NCI-H1092 (cell line): ENCODE measurements around the gene NBEAL2.

Experiments used
- DNase-seq: peaks from one replicate; lab custom pipeline; 2025; lab: John Stamatoyannopoulos, UW

Gene NBEAL2

DNA sequence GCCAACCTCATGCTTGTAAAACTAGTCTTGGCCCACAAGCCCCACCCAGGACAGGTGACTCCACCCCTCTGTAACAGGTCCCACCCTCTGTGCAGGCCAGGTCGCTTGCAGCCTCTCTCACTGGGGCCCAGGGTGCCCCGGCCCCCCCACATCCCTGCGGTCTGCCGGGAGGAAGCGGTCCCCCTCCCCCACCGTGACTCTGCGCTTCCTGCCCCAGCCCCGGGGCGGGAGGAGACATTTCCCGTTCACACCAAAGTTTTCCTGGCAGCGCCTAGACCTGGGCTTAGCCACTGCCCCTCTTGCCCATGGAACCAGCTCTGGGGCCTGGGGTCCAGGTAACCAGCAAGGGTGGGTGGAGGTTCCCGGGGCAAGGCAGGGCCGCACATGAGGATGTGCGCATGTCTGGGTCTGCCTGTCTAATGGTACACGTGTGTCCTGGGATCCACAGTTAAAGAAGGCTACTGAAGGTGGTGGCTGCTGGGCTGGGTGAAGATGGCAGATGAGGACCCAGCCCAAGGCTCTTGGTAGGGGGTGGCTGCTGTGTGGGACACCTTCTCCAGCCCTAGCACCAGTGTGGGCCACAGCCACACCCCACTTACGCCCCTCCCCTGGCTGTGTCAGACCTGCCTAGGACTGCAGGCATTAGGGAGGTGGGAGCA is 8.4 kb downstream of the NBEAL2 start:
- DNase-seq, result no peak

DNA sequence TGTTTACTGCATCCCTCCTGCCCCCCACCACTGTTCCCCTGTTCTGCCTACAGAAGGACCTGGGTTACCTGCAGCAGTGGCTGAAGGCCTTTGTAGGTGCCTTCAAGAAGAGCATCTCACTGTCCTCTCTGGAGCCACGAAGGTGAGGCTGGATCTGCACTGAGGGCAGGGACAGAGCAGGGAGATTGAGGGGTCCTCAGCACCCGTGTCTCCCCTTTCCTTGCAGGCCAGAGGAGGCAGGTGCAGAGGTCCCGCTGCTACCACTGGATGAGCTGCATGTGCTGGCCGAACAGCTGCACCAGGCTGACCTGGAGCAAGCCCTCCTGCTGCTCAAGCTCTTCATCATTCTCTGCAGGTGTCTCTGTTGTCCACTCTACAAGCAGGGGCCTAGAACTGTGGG is 9.2 kb downstream of the NBEAL2 start:
- no peak for DNase-seq

GRCh38 chr3:46989146-46989810 is 9.8 kb downstream of the NBEAL2 start:
- no peak for DNase-seq

DNA sequence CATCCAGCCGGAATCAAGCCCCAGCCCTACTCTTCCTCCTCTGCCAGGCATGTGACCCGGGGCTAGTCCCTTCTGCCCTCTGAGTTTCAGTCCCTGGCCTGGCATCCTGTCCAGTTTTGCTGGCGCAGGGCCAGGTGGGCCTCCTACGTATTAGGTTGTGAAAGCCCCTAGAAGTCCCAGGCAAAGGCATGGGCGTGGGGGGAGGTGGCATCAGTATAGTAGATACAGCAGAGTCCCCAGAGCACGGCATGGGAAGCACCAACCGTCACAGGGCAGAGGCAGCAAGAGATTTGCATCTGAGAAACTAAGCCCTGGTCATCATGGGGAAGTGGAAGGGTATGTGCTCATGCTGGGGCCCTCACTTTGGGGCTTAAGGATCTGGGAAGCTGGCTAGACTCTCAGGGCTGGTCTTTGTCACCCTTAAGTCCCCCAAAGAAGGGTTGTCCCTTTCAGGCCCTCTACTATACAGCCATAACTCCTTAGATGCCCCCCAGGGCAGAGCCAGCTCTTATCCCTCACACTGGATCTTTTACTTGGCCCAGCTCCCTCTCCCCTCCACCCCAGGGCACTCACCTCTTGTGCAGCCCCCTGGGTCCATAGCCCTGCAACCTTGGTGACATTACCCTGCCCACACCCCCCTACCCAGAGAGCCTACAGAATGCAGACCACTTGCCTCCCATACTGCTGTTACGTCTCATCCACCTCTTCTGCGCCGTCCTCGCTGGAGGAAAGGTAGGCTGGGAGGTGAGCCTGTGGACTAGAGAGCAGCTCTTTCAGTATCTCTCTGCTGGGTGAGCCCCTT is 11.3 kb downstream of the NBEAL2 start:
- no peak for DNase-seq

GRCh38 chr3:46991406-46992165 is 12.1 kb downstream of the NBEAL2 start:
- no peak for DNase-seq

DNA sequence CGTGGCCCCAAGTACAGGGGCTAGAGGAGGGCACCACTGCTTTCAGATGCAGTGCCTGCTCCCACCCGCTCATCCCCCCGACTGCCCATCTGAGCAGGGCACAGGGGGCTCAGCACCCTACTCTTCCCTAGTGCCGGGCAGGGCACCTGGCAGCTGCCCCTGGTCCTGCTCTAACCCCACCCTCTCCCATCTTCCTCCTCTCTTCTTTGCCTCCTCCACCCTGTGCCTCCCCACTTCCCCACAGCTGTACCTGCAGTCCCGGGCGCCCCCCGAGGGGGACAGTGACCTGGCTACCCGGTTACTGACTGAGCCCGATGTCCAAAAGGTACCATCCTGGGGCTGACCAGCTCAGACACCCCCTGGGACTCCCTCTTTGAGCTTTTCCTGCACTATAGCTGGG is 12.8 kb downstream of the NBEAL2 start:
- DNase-seq, result no peak

DNA sequence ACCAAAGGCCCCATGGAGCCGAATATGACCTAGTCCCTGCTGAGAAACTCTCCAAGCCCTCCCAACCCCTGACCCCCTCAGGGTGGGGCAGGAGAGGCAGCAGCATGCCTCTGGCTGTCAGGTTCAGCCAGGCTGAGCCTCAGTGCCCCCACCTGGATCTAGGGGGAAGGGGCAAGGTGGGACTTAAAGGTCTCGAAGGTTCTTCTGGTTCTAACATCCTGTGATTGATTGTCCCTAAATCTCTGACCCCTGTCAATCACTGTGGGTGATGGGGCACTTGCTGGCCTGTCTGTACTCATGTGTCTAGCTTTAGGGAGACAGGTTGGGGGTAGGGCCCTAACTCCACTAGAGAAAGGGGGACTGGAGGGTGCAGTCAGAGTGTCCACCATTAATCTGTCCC is 13.8 kb downstream of the NBEAL2 start:
- DNase-seq, result no peak

- no peak for DNase-seq
These were observed 14.5 kb downstream of the NBEAL2 start for GRCh38 chr3:46993986-46994385.

GRCh38 chr3:46994801-46995731 is 15.6 kb downstream of the NBEAL2 start:
- no peak for DNase-seq

- no peak for DNase-seq
These were observed 16.6 kb downstream of the NBEAL2 start for GRCh38 chr3:46995901-46996562.

GRCh38 chr3:46996689-46997452 is 17.4 kb downstream of the NBEAL2 start:
- DNase-seq, result no peak

DNA sequence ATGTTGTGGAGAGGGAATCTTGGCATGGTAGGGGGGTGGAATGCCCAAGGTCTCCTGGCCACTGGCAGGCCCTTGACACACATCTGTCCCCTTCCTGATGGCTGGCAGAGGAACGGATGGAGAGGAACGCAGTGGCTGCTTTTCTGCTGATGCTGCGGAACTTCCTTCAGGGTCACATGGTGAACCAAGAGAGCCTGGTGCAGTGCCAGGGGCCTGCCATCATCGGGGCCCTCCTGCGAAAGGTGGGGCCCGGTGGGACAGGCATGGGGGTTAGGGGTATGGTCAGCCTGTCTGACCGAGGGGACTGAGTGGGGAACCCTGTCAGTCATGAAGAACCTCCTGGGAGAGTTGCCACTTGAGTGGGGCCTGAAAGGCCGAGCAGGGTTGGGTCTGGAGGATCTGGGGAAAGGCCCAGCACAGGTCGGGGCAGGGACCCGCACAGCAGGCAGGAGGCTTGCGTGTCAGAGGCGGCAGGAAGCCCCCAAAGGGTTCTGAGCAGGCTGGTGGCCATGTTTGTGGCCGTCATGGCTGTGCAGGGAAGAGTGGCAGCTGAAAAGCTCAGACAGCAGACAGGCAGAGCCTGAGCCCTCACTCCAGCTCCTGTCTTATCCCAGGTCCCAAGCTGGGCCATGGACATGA is 18.1 kb downstream of the NBEAL2 start:
- no peak for DNase-seq

DNA sequence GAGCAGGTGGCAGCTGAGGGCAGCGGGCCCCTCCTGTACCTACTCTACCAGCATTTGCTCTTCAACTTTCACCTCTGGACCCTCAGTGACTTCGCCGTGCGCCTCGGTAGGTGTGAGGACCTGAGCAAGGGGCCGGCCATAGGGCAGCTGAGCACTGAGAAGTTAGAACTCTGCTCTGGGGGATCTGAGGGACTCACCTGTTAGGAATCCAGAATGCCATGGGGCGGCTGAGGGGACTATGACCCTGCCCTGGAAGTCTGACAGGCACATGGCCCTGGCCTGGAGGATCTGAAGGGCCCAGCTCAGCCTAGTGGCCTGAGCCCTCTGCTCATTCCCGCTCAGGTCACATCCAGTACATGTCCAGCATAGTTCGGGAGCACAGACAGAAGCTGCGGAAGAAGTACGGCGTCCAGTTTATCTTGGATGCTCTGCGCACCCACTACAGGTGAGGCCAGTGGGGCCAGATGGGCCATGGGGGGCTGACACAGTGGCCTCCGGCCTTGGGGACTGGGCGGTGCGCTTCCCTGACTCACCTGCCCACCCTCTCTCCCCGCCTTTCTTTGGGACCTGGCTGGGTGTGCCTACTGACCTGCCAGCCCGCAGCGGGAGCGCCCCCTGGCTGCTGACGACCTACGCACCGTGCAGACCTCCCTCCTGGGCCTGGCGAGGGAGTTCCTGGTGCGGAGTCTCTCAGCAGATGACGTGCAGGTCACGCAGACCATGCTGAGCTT is 18.8 kb downstream of the NBEAL2 start:
- no peak for DNase-seq

DNA sequence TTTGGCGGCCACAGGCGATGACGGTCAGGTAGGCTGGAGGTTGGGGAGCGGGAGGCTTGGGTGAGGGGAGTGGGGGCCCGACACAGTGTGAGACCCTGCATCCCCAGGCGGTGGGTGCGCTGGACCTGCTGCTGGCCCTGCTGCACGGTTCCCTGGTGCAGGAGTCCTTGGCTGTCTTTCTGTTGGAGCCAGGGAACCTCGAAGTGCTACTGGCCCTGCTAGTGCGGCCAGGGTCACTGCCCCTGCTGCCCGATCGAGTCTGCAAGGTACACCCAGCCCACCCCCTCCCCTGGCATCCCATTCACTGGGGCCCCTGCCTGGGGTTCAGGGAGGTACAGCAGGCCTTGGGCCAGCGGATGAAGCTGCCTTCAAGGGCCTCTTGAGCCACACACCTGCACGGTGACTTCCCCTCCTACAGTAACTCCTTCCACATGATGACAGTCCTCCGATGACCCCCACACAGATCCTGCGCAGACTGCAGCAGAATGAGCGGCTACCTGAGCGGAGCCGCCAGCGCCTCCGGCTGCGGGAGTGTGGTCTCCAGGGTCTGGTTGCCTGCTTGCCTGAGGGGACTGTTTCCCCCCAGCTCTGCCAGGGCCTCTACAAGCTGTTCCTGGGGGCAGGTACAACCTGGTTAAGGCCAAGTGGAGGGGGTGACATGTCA is 19.5 kb downstream of the NBEAL2 start:
- no peak for DNase-seq

GRCh38 chr3:46999516-47000197 is 20.2 kb downstream of the NBEAL2 start:
- no peak for DNase-seq

DNA sequence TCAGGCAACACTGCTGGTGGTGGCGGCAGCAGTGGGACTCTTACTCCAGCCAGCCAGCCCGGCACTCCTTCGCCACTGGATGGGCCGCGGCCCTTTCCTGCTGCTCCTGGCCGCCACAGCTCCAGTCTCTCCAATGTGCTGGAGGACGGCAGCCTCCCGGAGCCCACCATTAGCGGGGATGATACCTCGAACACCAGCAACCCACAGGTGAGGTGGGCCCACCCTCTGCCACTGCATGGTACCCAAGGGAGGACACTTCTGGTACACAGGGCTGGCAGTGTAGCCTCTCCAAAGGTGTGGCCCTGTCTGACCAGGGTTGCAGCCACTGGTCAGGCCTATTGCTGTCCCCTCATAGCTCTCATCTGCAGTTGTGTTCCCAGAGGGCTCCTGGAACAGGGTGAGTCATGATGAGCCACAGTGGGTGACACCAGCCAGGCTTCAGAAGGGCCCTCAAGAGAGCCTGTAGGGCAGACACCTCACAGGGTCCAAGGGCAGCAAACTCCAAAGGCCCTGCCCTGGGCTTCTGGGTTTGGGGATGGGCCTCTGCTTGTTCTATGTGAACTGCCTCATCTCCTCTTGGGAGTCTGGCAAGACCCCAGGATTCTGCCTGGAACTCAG is 20.8 kb downstream of the NBEAL2 start:
- DNase-seq, result no peak
